Hepatocyte (in vitro differentiated cells): ENCODE data around the gene CENPA. TPM values are rescaled to one million over a fixed set of nuclear protein-coding genes. Genes with fewer than 3 reads are reported as not detected.
A peak's percentile ranks its signal among the peaks of the same experiment; 100 is the strongest.

ENCODE experiments used
- DNase-seq: peaks from one replicate; pipeline ENCODE4 v3.0.0-alpha.2; 2016; ENCODE audit warnings: low spot score
- H2AFZ ChIP-seq: fragments of 200-600 bp; sonication (generic); 2 replicates; pipeline ENCODE4 v1.6.0; 2016; ENCODE audit warnings: antibody characterized with exemption, mild to moderate bottlenecking
- H3K27ac ChIP-seq: fragments of 200-600 bp; sonication (generic); 2 replicates; pipeline ENCODE4 v1.5.1; 2016; ENCODE audit warnings: mild to moderate bottlenecking
- H3K27me3 ChIP-seq: fragments of 200-600 bp; sonication (generic); 2 replicates; pipeline ENCODE4 v1.6.1; 2016
- H3K36me3 ChIP-seq: fragments of 200-600 bp; sonication (generic); replicated peaks from 2 replicates; pipeline ENCODE4 v1.5.1; 2016; ENCODE audit warnings: low read depth; ENCODE audit not compliant: insufficient read depth
- H3K4me1 ChIP-seq: fragments of 200-600 bp; sonication (generic); 2 replicates; pipeline ENCODE4 v1.5.1; 2016; ENCODE audit warnings: mild to moderate bottlenecking, moderate library complexity; ENCODE audit not compliant: insufficient read depth
- H3K4me2 ChIP-seq: fragments of 200-600 bp; sonication (generic); 2 replicates; pipeline ENCODE4 v1.6.0; 2016
- H3K4me3 ChIP-seq: fragments of 200-600 bp; sonication (generic); 2 replicates; pipeline ENCODE4 v1.5.1; 2016; ENCODE audit warnings: mild to moderate bottlenecking
- H3K79me2 ChIP-seq: fragments of 200-600 bp; sonication (generic); 2 replicates; pipeline ENCODE4 v1.6.0; 2017; ENCODE audit warnings: mild to moderate bottlenecking
- H3K9me2 ChIP-seq: fragments of 200-600 bp; sonication (generic); replicated peaks from 2 replicates; pipeline ENCODE4 v1.6.0; 2017; ENCODE audit warnings: mild to moderate bottlenecking; ENCODE audit not compliant: insufficient read depth
- H3K9me3 ChIP-seq: fragments of 200-600 bp; sonication (generic); 2 replicates; pipeline ENCODE4 v1.5.1; 2016; ENCODE audit warnings: low read depth, mild to moderate bottlenecking
- H4K20me1 ChIP-seq: fragments of 200-600 bp; sonication (generic); 2 replicates; pipeline ENCODE4 v1.6.0; 2016; ENCODE audit warnings: mild to moderate bottlenecking; ENCODE audit not compliant: insufficient read depth, poor library complexity, severe bottlenecking
- EZH2 ChIP-seq: fragments of 200-600 bp; sonication (generic); IDR thresholded peaks from 2 replicates; pipeline ENCODE4 v1.6.1; 2016; ENCODE audit warnings: antibody characterized with exemption, mild to moderate bottlenecking, borderline replicate concordance
- EZH2phosphoT487 ChIP-seq: fragments of 200-600 bp; sonication (generic); IDR thresholded peaks from one replicate; pipeline ENCODE4 v1.6.1; 2018; ENCODE audit warnings: antibody characterized with exemption, mild to moderate bottlenecking, low read depth, moderate library complexity; ENCODE audit not compliant: unreplicated experiment, severe bottlenecking
- WGBS: methylation state at CpG from one replicate; pipeline ENCODE4 v1.1.6; 2016; ENCODE audit warnings: low lambda C conversion rate; ENCODE audit errors: missing lambda C conversion rate; 5-methylcytosine and 5-hydroxymethylcytosine counted together
- polyA plus RNA-seq: library from polyadenylated mRNA; unstranded; fragments of >200 nt; fragmentation: Nextera tagmentation; extraction: Ambion mirVana; gene quantifications from 2 replicates; pipeline ENCODE4 v1.2.1, GENCODE V29; 2016
- total RNA-seq: library from RNA; depleted of rRNA; stranded (reverse); fragments of >200 nt; gene quantifications from 2 replicates; pipeline ENCODE4 v1.2.3, GENCODE V29; 2014
- TF ChIP-seq, protein P1 (sequence below): fragments of 200-600 bp; sonication (generic); IDR thresholded peaks from 2 replicates; pipeline ENCODE4 v1.5.1; 2016; ENCODE audit warnings: antibody characterized with exemption, mild to moderate bottlenecking; ENCODE audit not compliant: poor library complexity

The CENPA gene
- total and polyA plus RNA-seq, 2 experiments from 2014 or later: 1.7 to 5.5 TPM

GRCh38 chr2:26764906-26765305 is 20.9 kb upstream of the CENPA start:
- peak overlapping the region; percentile 92 for H2AFZ ChIP-seq

GRCh38 chr2:26765475-26766200 is 20.2 kb upstream of the CENPA start:
- no peak overlapping the region for H2AFZ ChIP-seq
- peaks cover 11% of the 10 kb centered on the region for H4K20me1 ChIP-seq
- peaks cover 68% of the 10 kb centered on the region for H3K79me2 ChIP-seq
- TF ChIP-seq EZH2: no peak
- TF ChIP-seq, protein P1, sequence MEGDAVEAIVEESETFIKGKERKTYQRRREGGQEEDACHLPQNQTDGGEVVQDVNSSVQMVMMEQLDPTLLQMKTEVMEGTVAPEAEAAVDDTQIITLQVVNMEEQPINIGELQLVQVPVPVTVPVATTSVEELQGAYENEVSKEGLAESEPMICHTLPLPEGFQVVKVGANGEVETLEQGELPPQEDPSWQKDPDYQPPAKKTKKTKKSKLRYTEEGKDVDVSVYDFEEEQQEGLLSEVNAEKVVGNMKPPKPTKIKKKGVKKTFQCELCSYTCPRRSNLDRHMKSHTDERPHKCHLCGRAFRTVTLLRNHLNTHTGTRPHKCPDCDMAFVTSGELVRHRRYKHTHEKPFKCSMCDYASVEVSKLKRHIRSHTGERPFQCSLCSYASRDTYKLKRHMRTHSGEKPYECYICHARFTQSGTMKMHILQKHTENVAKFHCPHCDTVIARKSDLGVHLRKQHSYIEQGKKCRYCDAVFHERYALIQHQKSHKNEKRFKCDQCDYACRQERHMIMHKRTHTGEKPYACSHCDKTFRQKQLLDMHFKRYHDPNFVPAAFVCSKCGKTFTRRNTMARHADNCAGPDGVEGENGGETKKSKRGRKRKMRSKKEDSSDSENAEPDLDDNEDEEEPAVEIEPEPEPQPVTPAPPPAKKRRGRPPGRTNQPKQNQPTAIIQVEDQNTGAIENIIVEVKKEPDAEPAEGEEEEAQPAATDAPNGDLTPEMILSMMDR: no peak
- no peak for TF ChIP-seq EZH2phosphoT487
- H3K27me3 ChIP-seq: no peaks in the 10 kb centered on the region
- H3K36me3 ChIP-seq: no peaks in the 10 kb centered on the region
- H3K4me1 ChIP-seq: peaks cover 29% of the 10 kb centered on the region
- no peaks in the 10 kb centered on the region for H3K9me2 ChIP-seq
- no peak overlapping the region for H3K27ac ChIP-seq
- 88% methylated on average over 10 of the region's 10 CpGs for WGBS
- no peaks in the 10 kb centered on the region for H3K9me3 ChIP-seq
- no peak for DNase-seq
- peak overlapping the region; percentile 81 for H3K4me2 ChIP-seq
- H3K4me3 ChIP-seq: no peak overlapping the region

More at GRCh38 chr2:26764906-26765305, 20.9 kb upstream of the CENPA start:
- peaks cover 5% of the 10 kb centered on the region for H4K20me1 ChIP-seq
- H3K27me3 ChIP-seq: no peaks in the 10 kb centered on the region
- no peak for DNase-seq
- peak overlapping the region; percentile 81 for H3K4me2 ChIP-seq
- H3K9me3 ChIP-seq: no peaks in the 10 kb centered on the region
- TF ChIP-seq EZH2 (no peak), EZH2phosphoT487 (no peak)
- TF ChIP-seq, protein P1: no peak
- H3K9me2 ChIP-seq: no peaks in the 10 kb centered on the region
- H3K36me3 ChIP-seq: no peaks in the 10 kb centered on the region
- peak overlapping the region; percentile 91 for H3K4me3 ChIP-seq
- H3K27ac ChIP-seq: peak overlapping the region; percentile 92
- 38% methylated on average over 3 of the region's 3 CpGs for WGBS
- peaks cover 61% of the 10 kb centered on the region for H3K79me2 ChIP-seq
- peaks cover 29% of the 10 kb centered on the region for H3K4me1 ChIP-seq

DNA sequence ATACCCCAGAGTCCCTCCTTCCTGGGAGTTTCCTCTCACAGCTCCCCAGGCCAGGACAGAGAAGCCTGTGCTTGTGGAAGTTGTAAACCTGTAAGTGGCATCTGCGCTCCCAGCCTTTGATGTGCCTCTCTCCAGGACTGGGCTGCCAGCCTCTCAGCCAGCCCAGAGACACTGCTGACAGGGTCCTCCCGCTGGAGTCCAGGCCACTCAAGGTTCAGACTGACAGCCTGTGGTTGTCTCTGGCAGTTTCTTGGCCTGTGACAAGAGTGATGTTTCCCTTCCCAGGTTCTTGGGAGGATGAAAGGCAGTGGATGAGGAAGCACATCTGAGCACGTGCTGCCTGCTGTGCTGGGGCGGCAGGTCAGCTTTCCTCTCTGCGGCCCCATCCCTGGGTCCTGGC is 18.7 kb upstream of the CENPA start:
- Histone ChIP-seq H3K4me2 (peak overlapping the region; percentile 48), H4K20me1 (peaks cover 22% of the 10 kb centered on the region), H3K9me3 (no peaks in the 10 kb centered on the region), H3K27ac (peak overlapping the region; percentile 46), H3K9me2 (no peaks in the 10 kb centered on the region), H3K79me2 (peaks cover 83% of the 10 kb centered on the region), H3K36me3 (no peaks in the 10 kb centered on the region), H3K4me1 (peaks cover 35% of the 10 kb centered on the region), H3K27me3 (no peaks in the 10 kb centered on the region), H3K4me3 (no peak overlapping the region), H2AFZ (no peak overlapping the region)
- 67% methylated on average over 5 of the region's 5 CpGs for WGBS
- peak; percentile 31 for DNase-seq
- TF ChIP-seq EZH2 (no peak), EZH2phosphoT487 (no peak)
- TF ChIP-seq, protein P1: no peak
